IPS-20b (cell line): Measurements from ENCODE around the gene WDR12.
A peak's percentile ranks its signal among the peaks of the same experiment; 100 is the strongest.
"Not testable (repeated sequence)": the region's sequence is repeated elsewhere in the genome, so short reads cannot be mapped to it uniquely, and the experiment has no call there.

ENCODE experiments used
- H3K27ac ChIP-seq: one replicate; pipeline ENCODE4 v1.5.1; 2013; ENCODE audit warnings: low read length
- H3K27me3 ChIP-seq: 2 replicates; pipeline ENCODE4 v1.6.1; 2013; ENCODE audit warnings: mild to moderate bottlenecking, low read length, inconsistent platforms; ENCODE audit not compliant: insufficient read depth
- H3K36me3 ChIP-seq: 2 replicates; pipeline ENCODE4 v1.6.1; 2013; ENCODE audit warnings: low read depth, mild to moderate bottlenecking, inconsistent platforms, low read length, moderate library complexity; ENCODE audit not compliant: insufficient read depth
- H3K4me1 ChIP-seq: 2 replicates; pipeline ENCODE4 v1.6.1; 2013; ENCODE audit warnings: mild to moderate bottlenecking, control low read depth, inconsistent platforms, low read length, moderate library complexity; ENCODE audit not compliant: insufficient read depth
- H3K4me3 ChIP-seq: 2 replicates; pipeline ENCODE4 v1.5.1; 2013; ENCODE audit warnings: mild to moderate bottlenecking, low read length, inconsistent platforms
- H3K9ac ChIP-seq: 2 replicates; pipeline ENCODE4 v1.6.1; 2013; ENCODE audit warnings: low read depth, mild to moderate bottlenecking, inconsistent platforms, low read length, moderate library complexity
- H3K9me3 ChIP-seq: 2 replicates; pipeline ENCODE4 v1.6.1; 2013; ENCODE audit warnings: mild to moderate bottlenecking, low read depth, low read length, inconsistent platforms; ENCODE audit not compliant: insufficient read depth

The WDR12 gene

DNA sequence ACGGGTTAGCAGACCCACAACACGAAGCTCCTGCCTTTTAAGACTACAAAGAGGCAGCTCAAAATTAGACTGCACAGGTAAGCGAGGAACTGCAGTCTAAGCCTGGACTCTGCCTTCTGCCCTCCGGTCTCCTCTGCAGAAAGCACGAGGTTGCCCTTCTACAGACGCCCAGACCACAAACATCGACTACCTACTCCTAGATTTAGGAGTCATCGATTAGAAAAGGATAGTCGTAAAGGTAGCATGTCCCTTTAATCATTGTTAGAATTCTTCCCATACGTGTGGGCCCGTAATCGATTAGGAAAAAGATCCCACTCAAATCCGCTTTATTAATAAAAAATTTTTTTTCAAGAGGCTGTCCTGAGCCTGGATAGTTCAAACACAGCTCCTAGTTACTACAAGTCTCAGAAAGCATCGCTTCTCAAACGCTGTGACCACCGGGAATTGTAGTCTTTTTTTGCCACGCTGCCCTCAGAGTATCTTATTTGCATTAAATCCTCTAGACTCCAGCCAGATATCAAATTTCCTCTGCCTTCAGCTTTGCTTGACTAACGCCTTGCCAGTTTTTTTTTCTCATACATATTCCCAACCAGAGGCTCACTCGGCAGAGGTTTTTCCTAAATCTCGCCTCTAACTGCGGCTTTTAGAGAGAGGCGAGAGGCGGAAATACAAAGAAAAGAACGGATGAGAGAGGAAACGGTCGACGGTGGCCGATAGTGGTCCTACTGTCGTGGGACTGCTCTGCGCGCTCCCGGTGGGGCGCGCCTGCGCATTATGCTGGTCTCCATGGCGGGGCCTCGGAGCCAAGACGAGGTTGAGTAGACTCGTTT, at the start of gene WDR12, which contains the start of gene CARF:
TSS of gene WDR12 (minus strand) at position 162 of the 830 bp plus-strand sequence. CDS start 197 bp downstream, outside the sequence.
TSS of gene CARF (plus strand) at position 764 of the 830 bp plus-strand sequence. CDS start 29,628 bp downstream, outside the sequence.
- peak within 1 kb of the TSS; percentile 98 for H3K27ac ChIP-seq

DNA sequence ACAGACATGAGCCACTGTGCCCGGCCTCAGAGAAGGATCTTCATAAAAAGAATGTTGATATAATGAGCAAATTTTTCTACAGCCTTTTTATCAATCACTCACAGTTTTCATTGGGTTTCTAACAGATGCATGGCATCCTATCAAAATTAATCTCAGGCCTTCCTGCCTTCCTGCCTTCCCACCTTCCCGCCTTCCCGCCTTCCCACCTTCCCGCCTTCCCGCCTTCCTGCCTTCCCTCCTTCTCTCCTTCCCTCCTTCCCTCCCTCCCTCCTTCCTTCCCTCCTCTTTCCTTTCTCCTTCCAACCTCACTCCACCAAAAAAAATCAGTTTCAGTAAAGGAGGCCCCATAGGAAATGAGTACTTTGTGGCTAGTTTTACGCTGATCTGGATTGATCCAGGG, 49.1 kb upstream of the WDR12 start:
- no peaks in the 10 kb centered on the region for H3K36me3 ChIP-seq

More for the DNA sequence above, at the start of gene WDR12, which contains the start of gene CARF:
- H3K27me3 ChIP-seq, result no peaks in the 10 kb centered on the region
- H3K9ac ChIP-seq, result peak within 1 kb of the TSS; percentile 91
- H3K4me1 ChIP-seq, result no peaks in the 10 kb centered on the region
- H3K4me3 ChIP-seq, result peak within 1 kb of the TSS; percentile 84
- H3K36me3 ChIP-seq, result peaks cover 10% of the 10 kb centered on the region
- H3K9me3 ChIP-seq, result no peaks in the 10 kb centered on the region

DNA sequence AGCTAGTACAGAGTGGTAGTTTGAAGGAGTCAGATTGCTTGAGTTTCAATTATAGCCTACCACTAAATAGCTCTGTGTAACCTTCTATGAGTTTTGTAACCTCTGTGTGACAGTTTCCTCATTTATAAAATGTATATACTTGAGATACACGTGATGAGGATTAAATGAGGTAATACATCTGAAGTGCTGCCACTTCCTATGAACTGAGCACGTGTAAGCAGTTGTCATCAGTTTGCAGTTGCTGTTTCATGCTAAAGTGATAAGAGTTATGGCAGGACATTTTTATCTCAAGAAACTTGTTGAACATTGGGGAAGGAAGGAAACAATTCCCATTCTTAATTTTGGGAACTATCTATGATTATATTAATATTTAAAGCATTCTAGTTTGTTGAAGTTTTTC, 39.1 kb upstream of the WDR12 start:
- Histone ChIP-seq H3K4me3 (no peak overlapping the region), H3K4me1 (no peaks in the 10 kb centered on the region), H3K27ac (no peak overlapping the region), H3K27me3 (no peaks in the 10 kb centered on the region), H3K36me3 (no peaks in the 10 kb centered on the region; the same call in 1 of the 2 replicates), H3K9me3 (peaks cover 16% of the 10 kb centered on the region), H3K9ac (no peak overlapping the region)

More for the DNA sequence above, 49.1 kb upstream of the WDR12 start:
- Histone ChIP-seq H3K9me3 (no peaks in the 10 kb centered on the region), H3K27ac (no peak overlapping the region), H3K9ac (no peak overlapping the region), H3K4me3 (no peak overlapping the region), H3K4me1 (no peaks in the 10 kb centered on the region), H3K27me3 (no peaks in the 10 kb centered on the region)

DNA sequence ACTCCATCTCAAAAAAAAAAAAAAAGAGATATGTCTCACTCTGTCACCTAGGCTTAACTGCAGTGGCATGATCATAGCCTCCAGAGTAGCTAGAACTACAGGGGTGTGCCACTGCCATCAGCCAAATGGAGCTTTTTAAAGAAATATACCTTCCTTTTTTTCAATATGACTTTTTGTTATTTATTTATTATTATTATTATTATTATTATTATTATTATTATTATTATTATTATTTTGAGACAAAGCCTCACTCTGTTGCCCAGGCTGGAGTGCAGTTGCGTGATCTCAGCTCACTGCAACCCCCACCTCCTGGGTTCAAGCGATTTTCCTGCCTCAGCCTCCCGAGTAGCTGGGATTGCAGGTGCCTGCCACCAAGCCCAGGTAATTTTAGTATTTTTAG, 37.9 kb upstream of the WDR12 start:
- H3K36me3 ChIP-seq, H3K4me1 ChIP-seq, H3K27me3 ChIP-seq, H3K4me3 ChIP-seq, H3K9ac ChIP-seq, H3K27ac ChIP-seq: not testable (repeated sequence)
- H3K9me3 ChIP-seq, result peaks cover 16% of the 10 kb centered on the region

DNA sequence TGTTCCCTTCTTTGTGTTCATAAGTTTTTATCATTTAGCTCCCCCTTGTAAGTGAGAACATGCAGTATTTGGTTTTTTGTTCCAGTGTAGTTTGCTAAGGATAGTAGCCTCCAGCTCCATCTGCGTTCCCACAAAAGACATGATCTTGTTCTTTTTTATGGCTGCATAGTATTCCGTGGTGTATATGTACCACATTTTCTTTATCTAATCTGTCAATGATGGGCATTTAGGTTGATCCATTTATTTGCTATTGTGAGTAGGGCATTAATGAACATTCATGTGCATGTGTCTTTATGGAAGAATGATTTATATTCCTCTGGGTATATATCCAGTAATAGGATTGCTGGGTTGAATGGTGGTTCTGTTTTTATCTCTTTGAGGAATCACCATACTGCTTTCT, 34.0 kb upstream of the WDR12 start:
- no peak overlapping the region for H3K27ac ChIP-seq
- no peak overlapping the region for H3K9ac ChIP-seq

DNA sequence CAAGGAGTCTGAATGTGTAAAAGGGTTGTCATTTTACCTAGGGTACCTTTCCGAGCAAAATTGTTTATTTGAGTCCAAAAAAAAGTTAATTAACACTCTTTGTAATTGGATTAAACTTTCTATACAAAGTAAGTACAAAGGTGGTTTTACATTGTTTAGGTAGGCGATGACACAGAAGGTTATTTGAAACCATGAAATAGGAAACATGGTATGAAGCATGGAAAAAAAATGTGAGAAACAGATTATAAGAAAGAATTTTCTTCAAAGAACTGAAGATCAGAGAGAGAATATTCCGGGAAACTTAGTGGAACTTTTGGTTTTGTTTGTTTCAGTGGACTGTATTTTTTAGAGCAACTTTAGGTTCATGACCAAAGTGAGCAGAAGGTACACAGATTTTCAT, 33.3 kb upstream of the WDR12 start:
- Histone ChIP-seq H3K4me3 (no peak overlapping the region), H3K4me1 (no peaks in the 10 kb centered on the region), H3K36me3 (no peaks in the 10 kb centered on the region; the same call in 1 of the 2 replicates), H3K27me3 (no peaks in the 10 kb centered on the region), H3K9me3 (peaks cover 16% of the 10 kb centered on the region), H3K9ac (no peak overlapping the region), H3K27ac (no peak overlapping the region)

More for the DNA sequence above, 34.0 kb upstream of the WDR12 start:
- H3K9me3 ChIP-seq, result peaks cover 16% of the 10 kb centered on the region
- no peak overlapping the region for H3K4me3 ChIP-seq
- no peaks in the 10 kb centered on the region for H3K4me1 ChIP-seq
- H3K27me3 ChIP-seq, result no peaks in the 10 kb centered on the region
- no peaks in the 10 kb centered on the region; the same call in 1 of the 2 replicates for H3K36me3 ChIP-seq

DNA sequence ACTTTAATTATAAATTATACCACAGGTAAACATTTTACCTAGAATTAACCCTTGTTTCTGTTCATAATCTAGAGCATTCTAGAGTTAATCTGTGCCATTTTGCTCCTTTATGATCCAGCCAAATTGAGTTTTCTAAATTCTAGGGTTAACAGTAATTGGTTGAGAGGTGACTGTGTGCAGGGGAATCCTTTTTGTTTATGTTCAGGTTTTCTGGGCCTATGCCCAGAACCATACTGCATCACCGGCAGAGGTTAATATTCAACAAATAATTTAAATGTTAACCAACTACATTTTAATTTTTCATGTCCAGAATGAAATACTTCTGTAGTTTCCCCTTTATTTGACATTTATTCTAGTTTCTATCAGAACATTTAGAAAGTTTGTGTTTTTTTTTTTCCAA, 32.9 kb upstream of the WDR12 start:
- Histone ChIP-seq H3K27me3 (no peaks in the 10 kb centered on the region), H3K9ac (no peak overlapping the region), H3K36me3 (no peaks in the 10 kb centered on the region; the same call in 1 of the 2 replicates), H3K27ac (no peak overlapping the region), H3K9me3 (peaks cover 16% of the 10 kb centered on the region), H3K4me1 (no peaks in the 10 kb centered on the region), H3K4me3 (no peak overlapping the region)

DNA sequence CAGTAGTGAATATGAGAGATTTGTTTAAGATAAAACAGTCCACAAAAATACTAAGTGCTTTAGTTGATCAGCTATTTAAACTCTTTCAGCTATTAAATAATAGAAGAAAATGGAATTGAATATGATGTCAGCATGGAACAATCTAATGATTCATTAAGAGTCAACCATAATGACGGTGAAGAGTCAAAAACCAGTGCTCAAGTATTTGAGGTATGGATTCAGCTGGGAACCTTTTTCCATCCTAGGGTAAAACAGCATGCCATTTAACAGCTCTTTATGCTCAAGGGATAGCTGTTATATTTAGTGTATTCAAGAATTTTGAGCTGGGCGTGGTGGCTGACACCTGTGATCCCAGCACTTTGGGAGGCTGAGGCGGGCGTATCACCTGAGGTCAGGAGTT, 30.3 kb upstream of the WDR12 start:
- Histone ChIP-seq H3K36me3 (no peaks in the 10 kb centered on the region; the same call in 1 of the 2 replicates), H3K27me3 (no peaks in the 10 kb centered on the region), H3K9ac (no peak overlapping the region), H3K4me3 (no peak overlapping the region), H3K4me1 (no peaks in the 10 kb centered on the region), H3K9me3 (no peaks in the 10 kb centered on the region; the same call in 1 of the 2 replicates), H3K27ac (no peak overlapping the region)

DNA sequence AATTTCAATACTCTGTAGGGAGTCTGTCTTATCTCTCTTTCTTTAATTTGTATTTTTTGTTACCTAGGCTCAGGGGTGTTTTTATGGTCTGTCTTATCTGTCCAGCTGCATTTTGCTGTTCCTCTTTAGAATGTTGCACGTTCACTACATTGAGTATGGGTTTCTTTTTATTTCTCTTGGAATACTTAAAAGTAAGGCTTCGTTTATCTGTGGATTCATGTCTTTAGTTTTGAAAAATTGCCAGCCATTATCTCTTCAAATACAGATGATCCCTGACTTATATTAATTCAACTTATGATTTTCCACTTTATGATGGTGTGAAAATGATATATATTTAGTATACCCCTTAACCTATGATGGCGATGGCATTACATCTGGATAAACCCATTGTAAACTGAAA, 27.5 kb upstream of the WDR12 start:
- Histone ChIP-seq H3K9ac (no peak overlapping the region), H3K27ac (no peak overlapping the region), H3K9me3 (no peaks in the 10 kb centered on the region), H3K27me3 (no peaks in the 10 kb centered on the region), H3K36me3 (no peaks in the 10 kb centered on the region), H3K4me1 (no peaks in the 10 kb centered on the region), H3K4me3 (no peak overlapping the region)

DNA sequence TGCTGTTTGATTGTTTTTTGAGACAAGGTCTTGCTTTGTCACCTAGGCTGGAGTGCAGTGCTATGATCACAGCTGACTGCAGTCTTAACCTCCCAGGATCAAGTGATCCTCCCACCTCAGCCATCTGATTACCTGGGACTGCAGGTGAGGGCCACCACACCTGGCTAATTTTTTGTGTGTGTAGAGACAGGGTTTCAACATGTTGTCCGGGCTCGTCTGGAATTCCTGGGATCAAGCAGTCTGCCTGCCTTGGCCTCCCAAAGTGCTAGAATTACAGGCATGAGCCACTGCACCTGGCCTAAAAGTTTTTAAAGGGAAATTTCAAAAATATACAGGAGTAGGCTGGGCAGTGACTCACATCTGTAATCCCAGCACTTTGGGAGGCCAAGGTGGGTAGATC, 23.0 kb upstream of the WDR12 start:
- no peak overlapping the region for H3K9ac ChIP-seq
- H3K27ac ChIP-seq, result no peak overlapping the region
- no peak overlapping the region for H3K4me3 ChIP-seq
- no peaks in the 10 kb centered on the region for H3K9me3 ChIP-seq
- H3K36me3 ChIP-seq, result no peaks in the 10 kb centered on the region
- H3K27me3 ChIP-seq, result no peaks in the 10 kb centered on the region
- H3K4me1 ChIP-seq, result no peaks in the 10 kb centered on the region; the same call in 1 of the 2 replicates

DNA sequence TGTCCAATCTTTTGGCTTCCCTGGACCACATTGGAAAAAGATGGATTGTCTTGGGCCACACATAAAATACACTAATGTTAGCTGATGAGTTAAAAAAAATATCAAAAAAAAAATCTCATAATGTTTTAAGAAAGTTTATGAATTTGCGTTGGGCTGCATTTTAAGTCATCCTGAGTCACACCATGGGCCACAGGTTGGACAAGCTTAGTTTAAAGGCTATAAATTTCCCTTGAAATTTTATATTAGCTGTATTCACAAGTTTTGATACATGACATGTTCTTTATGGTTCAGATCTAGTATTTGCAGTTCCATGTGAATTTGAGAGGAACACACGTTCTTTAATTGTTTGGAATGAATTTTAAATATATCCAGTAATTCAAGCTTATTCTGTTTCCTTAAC, 22.5 kb upstream of the WDR12 start:
- Histone ChIP-seq H3K9me3 (no peaks in the 10 kb centered on the region), H3K36me3 (no peaks in the 10 kb centered on the region), H3K27me3 (no peaks in the 10 kb centered on the region), H3K4me1 (no peaks in the 10 kb centered on the region; the same call in 1 of the 2 replicates), H3K4me3 (no peak overlapping the region), H3K9ac (no peak overlapping the region), H3K27ac (no peak overlapping the region)

DNA sequence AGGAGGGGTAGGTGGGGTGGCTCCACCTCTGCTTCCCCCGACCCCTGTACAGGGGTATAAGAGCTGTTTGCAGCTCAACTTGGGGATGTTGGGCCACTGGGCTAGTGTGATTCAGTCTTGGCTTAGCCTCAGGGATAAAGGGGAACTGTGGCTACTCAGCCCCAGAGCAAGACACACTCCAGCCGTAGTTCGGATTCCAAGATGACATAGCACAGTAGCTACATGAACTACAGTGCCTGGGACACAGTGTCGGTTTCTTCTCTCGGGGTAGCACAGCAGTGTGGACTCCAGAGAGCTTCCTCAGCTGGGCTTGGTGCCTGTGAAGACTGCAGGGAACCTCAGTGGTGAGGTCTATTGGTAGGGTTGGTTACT, 21.7 kb upstream of the WDR12 start:
- Histone ChIP-seq H3K4me3 (no peak overlapping the region), H3K27ac (no peak overlapping the region), H3K27me3 (no peaks in the 10 kb centered on the region), H3K4me1 (no peaks in the 10 kb centered on the region; the same call in 1 of the 2 replicates), H3K9ac (no peak overlapping the region), H3K9me3 (no peaks in the 10 kb centered on the region), H3K36me3 (no peaks in the 10 kb centered on the region)
